CD14-positive monocyte (primary cell): ENCODE results near the gene NUDCD3. TPM values are rescaled to one million over a fixed set of nuclear protein-coding genes. Genes with fewer than 3 reads are reported as not detected.

Experiments used
- DNase-seq, 3 donors: peaks; one replicate each; pipeline ENCODE4 v3.0.0-alpha.2; 2011 to 2022
- H2AFZ ChIP-seq: 2 replicates; pipeline ENCODE4 v1.6.0; 2012; ENCODE audit warnings: mild to moderate bottlenecking, low read depth, low read length, inconsistent platforms; ENCODE audit not compliant: insufficient read depth, poor library complexity, severe bottlenecking
- H3K27ac ChIP-seq, 2 donors: 1 replicate in 1 of 2; 2 replicates in 1 of 2; pipeline ENCODE4 v1.5.1; 2012 to 2013; ENCODE audit warnings: low read length in 2 of 2, control low read depth in 1 of 2, inconsistent platforms in 1 of 2, low read depth in 1 of 2, mild to moderate bottlenecking in 1 of 2
- H3K27me3 ChIP-seq, 2 donors: one replicate each; pipeline versions ENCODE4 v1.6.0 to v1.6.1; 2011 to 2013; ENCODE audit warnings: low read length in 2 of 2; ENCODE audit not compliant: control insufficient read depth in 2 of 2, insufficient read depth in 2 of 2
- H3K36me3 ChIP-seq, 2 donors: replicated peaks in 1 of 2; 1 replicate in 1 of 2; 2 replicates in 1 of 2; pipeline versions ENCODE4 v1.5.1 to v1.6.1; 2012 to 2013; ENCODE audit warnings: low read length in 2 of 2, control low read depth in 1 of 2, inconsistent platforms in 1 of 2, mild to moderate bottlenecking in 1 of 2; ENCODE audit not compliant: insufficient read depth in 2 of 2, control insufficient read depth in 1 of 2
- H3K4me1 ChIP-seq, 2 donors: 1 replicate in 1 of 2; 2 replicates in 1 of 2; pipeline versions ENCODE4 v1.5.1 to v1.6.1; 2012 to 2013; ENCODE audit warnings: low read length in 2 of 2, control low read depth in 1 of 2, inconsistent platforms in 1 of 2, mild to moderate bottlenecking in 1 of 2, moderate library complexity in 1 of 2; ENCODE audit not compliant: insufficient read depth in 2 of 2, control insufficient read depth in 1 of 2
- H3K4me2 ChIP-seq: replicated peaks from 2 replicates; pipeline ENCODE3; 2012; ENCODE audit warnings: low read length, moderate library complexity, mild to moderate bottlenecking; ENCODE audit not compliant: poor library complexity, severe bottlenecking; ENCODE audit errors: extremely low read depth
- H3K4me3 ChIP-seq, 3 experiments: fragments of 200-600 bp in 1 of 3; sonication (generic) in 1 of 3; replicated peaks in 1 of 3; 1 replicate in 2 of 3; 2 replicates in 1 of 3; pipeline ENCODE4 v1.5.1; 2011 to 2013; ENCODE audit warnings: low read length in 3 of 3, mild to moderate bottlenecking in 3 of 3, control low read depth in 2 of 3, low read depth in 2 of 3, inconsistent platforms in 1 of 3, moderate library complexity in 1 of 3
- H3K79me2 ChIP-seq: 2 replicates; pipeline ENCODE4 v1.6.0; 2012; ENCODE audit warnings: mild to moderate bottlenecking, control low read depth, inconsistent platforms, low read length, moderate library complexity; ENCODE audit not compliant: insufficient read depth
- H3K9ac ChIP-seq: 2 replicates; pipeline ENCODE4 v1.6.0; 2017; ENCODE audit warnings: low read length, mild to moderate bottlenecking; ENCODE audit not compliant: insufficient read depth, poor library complexity, severe bottlenecking
- H3K9me3 ChIP-seq, 2 donors: replicated peaks in 1 of 2; 1 replicate in 1 of 2; 2 replicates in 1 of 2; pipeline versions ENCODE4 v1.5.1 to v1.6.1; 2012 to 2013; ENCODE audit warnings: low read length in 2 of 2, control low read depth in 1 of 2; ENCODE audit not compliant: control insufficient read depth in 1 of 2, insufficient read depth in 1 of 2
- H4K20me1 ChIP-seq: 2 replicates; pipeline ENCODE4 v1.6.0; 2012; ENCODE audit warnings: mild to moderate bottlenecking, low read length, control low read depth, moderate library complexity; ENCODE audit not compliant: insufficient read depth
- H3K27ac Mint-ChIP-seq, 7 donors: one replicate each; pipeline ENCODE4 v1.8.0; 2020; ENCODE audit warnings: mild to moderate bottlenecking in 7 of 7, mixed read lengths in 7 of 7, moderate library complexity in 6 of 7, inconsistent platforms in 2 of 7
- H3K27me3 Mint-ChIP-seq, 3 donors: one replicate each; pipeline ENCODE4 v1.8.0; 2021 to 2022; ENCODE audit warnings: low read depth in 3 of 3, mild to moderate bottlenecking in 3 of 3, mixed read lengths in 3 of 3, moderate library complexity in 3 of 3, inconsistent platforms in 1 of 3
- H3K36me3 Mint-ChIP-seq, 2 donors: one replicate each; pipeline ENCODE4 v1.8.0; 2020; ENCODE audit warnings: mixed read lengths in 2 of 2, inconsistent platforms in 1 of 2, mild to moderate bottlenecking in 1 of 2
- H3K4me1 Mint-ChIP-seq: one replicate; pipeline ENCODE4 v1.8.0; 2020; ENCODE audit warnings: mild to moderate bottlenecking, mixed read lengths
- H3K4me3 Mint-ChIP-seq, 2 donors: one replicate each; pipeline ENCODE4 v1.8.0; 2020; ENCODE audit warnings: mild to moderate bottlenecking in 2 of 2, mixed read lengths in 2 of 2, moderate library complexity in 1 of 2
- H3K9me3 Mint-ChIP-seq, 7 donors: one replicate each; pipeline ENCODE4 v1.8.0; 2020 to 2022; ENCODE audit warnings: mixed read lengths in 7 of 7, mild to moderate bottlenecking in 6 of 7, moderate library complexity in 6 of 7, inconsistent platforms in 2 of 7
- WGBS: methylation state at CpG from one replicate; pipeline ENCODE4 v1.1.5; 2013; ENCODE audit warnings: missing lambda C conversion rate; ENCODE audit not compliant: insufficient coverage; 5-methylcytosine and 5-hydroxymethylcytosine counted together
- intact Hi-C, 2 donors: fragments of 100-400 bp; cut with micrococcal nuclease; formaldehyde crosslinking; loops; one replicate each; pipeline versions ENCODE4 v1.15.0 to v1.15.1; 2023
- polyA plus RNA-seq, 3 donors: library from polyadenylated mRNA; depleted of rRNA in 1 of 3; unstranded in 2 of 3; stranded (reverse) in 1 of 3; fragments of 300-500 nt in 2 of 3; fragments of >200 nt in 1 of 3; fragmentation: Illumina TruSeq in 2 of 3; gene quantifications; 1 replicate in 2 of 3; 2 replicates in 1 of 3; pipeline ENCODE4 v1.2.3, GENCODE V29; 2012 to 2021
- TF ChIP-seq, protein P1 (sequence below): fragments of 200-600 bp; IDR thresholded peaks from one replicate; pipeline ENCODE4 v1.8.0; 2022; ENCODE audit warnings: antibody characterized with exemption, mild to moderate bottlenecking

Gene NUDCD3
- polyA plus RNA-seq, 3 donors = 13.6 to 26.5 (median 21.6) TPM

DNA sequence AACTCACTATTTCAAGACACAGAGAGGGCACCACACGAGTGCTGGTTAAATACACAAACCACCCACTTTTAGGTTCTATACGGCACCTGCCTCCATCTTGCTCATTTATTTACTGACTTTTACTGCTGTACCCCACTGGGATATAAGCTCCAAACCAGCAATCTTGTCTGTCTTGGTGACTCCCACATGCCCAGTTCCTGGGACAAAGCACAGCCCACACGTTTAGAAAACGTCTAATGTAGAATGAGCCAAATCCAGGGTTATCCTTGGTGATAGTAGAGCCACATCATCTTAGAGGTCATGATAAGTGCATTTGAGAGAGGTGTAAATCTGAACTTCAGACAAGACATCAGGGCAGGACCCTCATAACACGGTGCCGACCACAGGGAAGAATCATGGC is 73.5 kb downstream of the NUDCD3 start:
- no peak for DNase-seq
- TF ChIP-seq, protein P1, sequence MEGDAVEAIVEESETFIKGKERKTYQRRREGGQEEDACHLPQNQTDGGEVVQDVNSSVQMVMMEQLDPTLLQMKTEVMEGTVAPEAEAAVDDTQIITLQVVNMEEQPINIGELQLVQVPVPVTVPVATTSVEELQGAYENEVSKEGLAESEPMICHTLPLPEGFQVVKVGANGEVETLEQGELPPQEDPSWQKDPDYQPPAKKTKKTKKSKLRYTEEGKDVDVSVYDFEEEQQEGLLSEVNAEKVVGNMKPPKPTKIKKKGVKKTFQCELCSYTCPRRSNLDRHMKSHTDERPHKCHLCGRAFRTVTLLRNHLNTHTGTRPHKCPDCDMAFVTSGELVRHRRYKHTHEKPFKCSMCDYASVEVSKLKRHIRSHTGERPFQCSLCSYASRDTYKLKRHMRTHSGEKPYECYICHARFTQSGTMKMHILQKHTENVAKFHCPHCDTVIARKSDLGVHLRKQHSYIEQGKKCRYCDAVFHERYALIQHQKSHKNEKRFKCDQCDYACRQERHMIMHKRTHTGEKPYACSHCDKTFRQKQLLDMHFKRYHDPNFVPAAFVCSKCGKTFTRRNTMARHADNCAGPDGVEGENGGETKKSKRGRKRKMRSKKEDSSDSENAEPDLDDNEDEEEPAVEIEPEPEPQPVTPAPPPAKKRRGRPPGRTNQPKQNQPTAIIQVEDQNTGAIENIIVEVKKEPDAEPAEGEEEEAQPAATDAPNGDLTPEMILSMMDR = no peak
- no peak overlapping the region for H2AFZ ChIP-seq
- H3K4me1 ChIP-seq = no peaks in the 10 kb centered on the region
- Mint-ChIP-seq H3K36me3 (peaks cover 38 to 66% of the 10 kb centered on the region in 2 donors), H3K9me3 (peaks cover 0 to 10% (median 2%) of the 10 kb centered on the region in 7 donors), H3K4me3 (no peak overlapping the region), H3K4me1 (no peaks in the 10 kb centered on the region), H3K27me3 (no peaks in the 10 kb centered on the region), H3K27ac (no peak overlapping the region)
- WGBS = 100% methylated on average over 4 of the region's 6 CpGs
- no peak overlapping the region for H3K9ac ChIP-seq
- no peaks in the 10 kb centered on the region for H4K20me1 ChIP-seq
- peaks cover 3% of the 10 kb centered on the region for H3K79me2 ChIP-seq
- H3K9me3 ChIP-seq = peaks cover under 1 to 5% of the 10 kb centered on the region in 2 donors
- intact Hi-C loops = no loop called here
- H3K36me3 ChIP-seq = peaks cover 23 to 54% of the 10 kb centered on the region in 2 donors
- no peak overlapping the region for H3K4me3 ChIP-seq
- H3K4me2 ChIP-seq = no peak overlapping the region
- no peak overlapping the region for H3K27ac ChIP-seq
- H3K27me3 ChIP-seq = no peaks in the 10 kb centered on the region

DNA sequence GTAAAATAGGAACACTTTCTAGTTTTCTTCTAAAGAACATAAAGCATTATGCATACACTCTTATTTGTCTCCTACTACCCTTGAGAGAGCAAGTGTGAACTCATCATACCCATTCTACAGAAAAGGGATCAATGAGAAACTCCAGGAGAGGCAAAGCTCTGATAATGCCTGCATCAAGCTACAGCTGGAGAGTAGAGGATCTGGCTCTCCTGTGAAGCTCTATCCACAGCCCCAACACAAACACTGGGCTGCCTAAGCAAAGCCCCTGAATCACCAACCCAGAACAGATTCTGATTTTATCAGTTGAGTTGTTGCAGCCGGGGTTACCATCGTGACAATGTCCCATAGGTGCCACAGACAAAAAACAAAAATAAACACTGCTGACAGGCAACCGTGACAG is 74.9 kb downstream of the NUDCD3 start:
- DNase-seq = no peak
- Histone ChIP-seq H3K79me2 (peaks cover 3% of the 10 kb centered on the region), H3K9me3 (peaks cover 4 to 14% of the 10 kb centered on the region in 2 donors), H2AFZ (no peak overlapping the region), H3K27ac (no peak overlapping the region), H3K36me3 (peaks cover 30 to 64% of the 10 kb centered on the region in 2 donors), H4K20me1 (no peaks in the 10 kb centered on the region), H3K27me3 (no peaks in the 10 kb centered on the region), H3K9ac (no peak overlapping the region), H3K4me3 (no peak overlapping the region), H3K4me2 (no peak overlapping the region), H3K4me1 (no peaks in the 10 kb centered on the region)
- peaks cover under 1 to 13% (median 7%) of the 10 kb centered on the region in 7 donors for H3K9me3 Mint-ChIP-seq
- no peak overlapping the region for H3K4me3 Mint-ChIP-seq
- intact Hi-C loops = no loop called here
- H3K4me1 Mint-ChIP-seq = no peaks in the 10 kb centered on the region
- no peak overlapping the region for H3K27ac Mint-ChIP-seq
- TF ChIP-seq, protein P1 = no peak
- WGBS = 94% methylated on average over 2 of the region's 3 CpGs
- H3K36me3 Mint-ChIP-seq = peaks cover 46 to 69% of the 10 kb centered on the region in 2 donors
- no peaks in the 10 kb centered on the region for H3K27me3 Mint-ChIP-seq
